Upper lobe of right lung (tissue), 1 donor: ENCODE measurements around the gene TLR2. TPM values are rescaled to one million over a fixed set of nuclear protein-coding genes. Genes with fewer than 3 reads are reported as not detected.
"Not testable (repeated sequence)": the region's sequence is repeated elsewhere in the genome, so short reads cannot be mapped to it uniquely, and the experiment has no call there.

Experiments
- ATAC-seq: fragments of 200-7000 bp; cut with Tn5 transposase; one replicate; pipeline ENCODE4 v1.9.1; 2020; ENCODE audit warnings: mild to moderate bottlenecking, moderate library complexity
- DNase-seq: peaks from one replicate; pipeline ENCODE4 v3.0.0-alpha.2; 2020
- H3K27ac ChIP-seq: fragments of 200-600 bp; one replicate; pipeline ENCODE4 v1.8.0; 2022
- H3K27me3 ChIP-seq: fragments of 200-600 bp; one replicate; pipeline ENCODE4 v1.8.0; 2022; ENCODE audit warnings: mild to moderate bottlenecking
- H3K36me3 ChIP-seq: fragments of 200-600 bp; one replicate; pipeline ENCODE4 v1.8.0; 2022
- H3K4me1 ChIP-seq: fragments of 200-600 bp; one replicate; pipeline ENCODE4 v1.8.0; 2022
- H3K4me3 ChIP-seq: fragments of 200-600 bp; one replicate; pipeline ENCODE4 v1.8.0; 2022; ENCODE audit warnings: mild to moderate bottlenecking
- H3K9me3 ChIP-seq: fragments of 200-600 bp; one replicate; pipeline ENCODE4 v1.8.0; 2022
- intact Hi-C: fragments of 100-400 bp; cut with DNase I; formaldehyde crosslinking; loops from one replicate; pipeline ENCODE4 v1.11.0; 2022
- total RNA-seq: library from RNA; stranded (reverse); fragmentation: NEBNext Ultra II Directional; extraction: Animal tissue kit (Norgen Biotek cat#: 25700); gene quantifications from one replicate; pipeline ENCODE4 v1.2.1, GENCODE V29; 2021
- TF ChIP-seq, protein P1 (sequence below): fragments of 200-600 bp; IDR thresholded peaks from one replicate; pipeline ENCODE4 v1.8.0; 2022; ENCODE audit warnings: antibody characterized with exemption
- donor health status: DM: no; HTN: yes; CAD: no; lungs with severe emphysema.

TLR2 gene
- total RNA-seq, 1 donor from 2014 or later: 94.0 TPM

DNA sequence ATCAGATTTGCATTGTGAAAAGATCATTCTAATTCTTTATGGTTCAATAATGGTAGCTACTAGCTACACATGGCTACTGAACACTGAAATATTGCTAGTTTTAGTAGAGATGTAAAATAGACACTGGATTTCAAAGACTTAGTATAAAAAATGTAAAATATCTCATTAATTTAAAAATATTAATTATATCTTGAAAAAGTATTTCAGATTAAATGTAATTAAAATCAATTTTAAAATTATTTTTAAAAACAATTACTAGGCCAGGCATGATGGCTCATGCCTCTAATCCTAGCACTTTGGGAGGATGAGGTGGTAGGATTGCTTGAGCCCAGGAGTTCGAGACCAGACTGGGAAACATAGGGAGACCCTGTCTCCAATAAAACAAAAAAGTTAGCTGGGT is 20.4 kb upstream of the TLR2 start:
- DNase-seq (no peak), ATAC-seq (no peak)
- intact Hi-C loops: no loop called here
- Histone ChIP-seq H3K36me3 (no peaks in the 10 kb centered on the region), H3K9me3 (no peaks in the 10 kb centered on the region), H3K4me1 (peaks cover 20% of the 10 kb centered on the region), H3K4me3 (no peak overlapping the region), H3K27ac (no peak overlapping the region), H3K27me3 (no peaks in the 10 kb centered on the region)
- TF ChIP-seq, protein P1, sequence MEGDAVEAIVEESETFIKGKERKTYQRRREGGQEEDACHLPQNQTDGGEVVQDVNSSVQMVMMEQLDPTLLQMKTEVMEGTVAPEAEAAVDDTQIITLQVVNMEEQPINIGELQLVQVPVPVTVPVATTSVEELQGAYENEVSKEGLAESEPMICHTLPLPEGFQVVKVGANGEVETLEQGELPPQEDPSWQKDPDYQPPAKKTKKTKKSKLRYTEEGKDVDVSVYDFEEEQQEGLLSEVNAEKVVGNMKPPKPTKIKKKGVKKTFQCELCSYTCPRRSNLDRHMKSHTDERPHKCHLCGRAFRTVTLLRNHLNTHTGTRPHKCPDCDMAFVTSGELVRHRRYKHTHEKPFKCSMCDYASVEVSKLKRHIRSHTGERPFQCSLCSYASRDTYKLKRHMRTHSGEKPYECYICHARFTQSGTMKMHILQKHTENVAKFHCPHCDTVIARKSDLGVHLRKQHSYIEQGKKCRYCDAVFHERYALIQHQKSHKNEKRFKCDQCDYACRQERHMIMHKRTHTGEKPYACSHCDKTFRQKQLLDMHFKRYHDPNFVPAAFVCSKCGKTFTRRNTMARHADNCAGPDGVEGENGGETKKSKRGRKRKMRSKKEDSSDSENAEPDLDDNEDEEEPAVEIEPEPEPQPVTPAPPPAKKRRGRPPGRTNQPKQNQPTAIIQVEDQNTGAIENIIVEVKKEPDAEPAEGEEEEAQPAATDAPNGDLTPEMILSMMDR: no peak

DNA sequence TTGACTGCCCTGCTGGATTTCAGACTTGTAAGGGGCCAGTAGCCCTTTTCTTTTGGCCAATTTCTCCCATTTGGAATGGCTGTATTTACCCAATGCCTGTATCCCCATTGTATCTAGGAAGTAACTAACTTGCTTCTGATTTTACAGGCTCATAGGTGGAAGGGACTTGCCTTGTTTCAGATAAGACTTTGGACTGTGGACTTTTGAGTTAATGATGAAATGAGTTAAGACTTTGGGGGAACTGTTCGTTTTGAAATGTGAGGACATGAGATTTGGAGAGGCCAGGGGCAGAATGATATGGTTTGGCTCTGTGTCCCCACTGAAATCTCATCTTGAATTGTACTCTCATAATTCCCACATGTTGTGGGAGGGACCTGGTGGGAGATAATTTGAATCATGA is 17.6 kb upstream of the TLR2 start:
- H3K27me3 ChIP-seq, H3K4me3 ChIP-seq, intact Hi-C loops, H3K9me3 ChIP-seq, ATAC-seq, H3K36me3 ChIP-seq, H3K27ac ChIP-seq, H3K4me1 ChIP-seq, DNase-seq: not testable (repeated sequence)

DNA sequence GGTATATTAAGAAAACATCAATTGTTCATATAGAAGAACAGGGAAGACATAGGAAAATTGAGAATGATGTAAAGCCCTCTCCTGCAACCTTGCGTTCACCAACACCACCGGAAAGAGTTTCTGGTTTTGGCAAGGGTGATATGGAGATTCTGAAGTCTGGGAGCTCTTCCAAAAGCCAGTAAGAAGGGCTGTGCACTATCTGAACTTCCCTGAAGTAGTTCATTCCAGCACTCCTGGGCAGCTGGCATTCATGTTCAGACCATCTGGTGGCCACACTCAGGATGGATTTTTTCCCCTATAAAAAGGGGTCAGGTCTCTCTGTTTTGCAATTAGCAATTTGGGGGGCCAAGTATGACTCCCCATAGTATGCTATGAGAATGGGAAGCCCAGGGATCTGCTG is 15.4 kb upstream of the TLR2 start:
- intact Hi-C loops: no loop called here
- H3K4me3 ChIP-seq: no peak overlapping the region
- H3K9me3 ChIP-seq: no peaks in the 10 kb centered on the region
- no peak overlapping the region for H3K27ac ChIP-seq
- TF ChIP-seq, protein P1: no peak
- no peak for ATAC-seq
- H3K4me1 ChIP-seq: no peaks in the 10 kb centered on the region
- no peak for DNase-seq
- no peaks in the 10 kb centered on the region for H3K27me3 ChIP-seq
- H3K36me3 ChIP-seq: no peaks in the 10 kb centered on the region

DNA sequence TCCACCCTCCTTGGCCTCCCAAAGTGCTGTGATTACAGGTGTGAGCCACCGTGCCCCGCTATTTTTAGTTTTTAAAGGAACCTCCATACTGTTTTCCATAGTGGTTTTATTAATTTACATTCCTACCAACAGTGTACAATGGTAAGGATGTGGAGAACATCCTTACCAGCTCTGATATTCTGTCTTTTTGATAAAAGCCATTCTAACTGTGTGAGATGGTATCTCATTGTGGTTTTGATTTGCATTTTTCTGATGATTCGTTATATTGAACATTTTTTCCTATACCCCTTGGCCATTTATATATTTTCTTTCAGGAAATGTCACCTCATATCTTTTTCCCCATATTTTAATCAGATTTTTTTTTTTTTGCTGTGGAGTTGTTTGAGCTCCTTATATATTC is 14.2 kb upstream of the TLR2 start:
- intact Hi-C loops: no loop called here

DNA sequence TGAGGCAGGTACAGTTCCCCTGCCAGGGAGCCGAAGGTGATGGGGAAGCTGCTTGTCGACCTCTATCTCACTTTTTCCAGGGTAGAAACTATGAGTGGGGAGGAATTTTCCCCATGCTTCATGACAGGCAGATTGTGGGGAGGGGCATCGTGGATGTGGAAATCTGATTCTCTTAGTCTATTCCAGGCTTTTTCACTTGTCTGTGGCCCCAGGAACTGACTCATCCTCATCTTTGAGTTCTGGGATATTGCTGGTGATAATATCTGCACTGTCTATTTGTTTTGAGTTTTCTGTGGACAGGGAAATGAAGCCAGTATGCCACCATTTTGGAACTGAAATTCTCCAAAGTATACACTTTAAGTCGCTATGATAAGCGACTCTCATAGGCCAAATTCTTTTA is 7.6 kb upstream of the TLR2 start:
- Histone ChIP-seq H3K27ac (no peak overlapping the region), H3K4me1 (no peaks in the 10 kb centered on the region), H3K9me3 (peaks cover 5% of the 10 kb centered on the region), H3K4me3 (no peak overlapping the region), H3K27me3 (no peaks in the 10 kb centered on the region), H3K36me3 (no peaks in the 10 kb centered on the region)
- intact Hi-C loops: no loop called here
- DNase-seq (no peak), ATAC-seq (no peak)
- TF ChIP-seq, protein P1: no peak

More for the DNA sequence above, 14.2 kb upstream of the TLR2 start:
- Histone ChIP-seq H3K27ac (no peak overlapping the region), H3K9me3 (no peaks in the 10 kb centered on the region), H3K36me3 (no peaks in the 10 kb centered on the region), H3K4me3 (no peak overlapping the region), H3K27me3 (no peaks in the 10 kb centered on the region), H3K4me1 (no peaks in the 10 kb centered on the region)
- no peak for ATAC-seq
- TF ChIP-seq, protein P1: no peak
- DNase-seq: no peak

DNA sequence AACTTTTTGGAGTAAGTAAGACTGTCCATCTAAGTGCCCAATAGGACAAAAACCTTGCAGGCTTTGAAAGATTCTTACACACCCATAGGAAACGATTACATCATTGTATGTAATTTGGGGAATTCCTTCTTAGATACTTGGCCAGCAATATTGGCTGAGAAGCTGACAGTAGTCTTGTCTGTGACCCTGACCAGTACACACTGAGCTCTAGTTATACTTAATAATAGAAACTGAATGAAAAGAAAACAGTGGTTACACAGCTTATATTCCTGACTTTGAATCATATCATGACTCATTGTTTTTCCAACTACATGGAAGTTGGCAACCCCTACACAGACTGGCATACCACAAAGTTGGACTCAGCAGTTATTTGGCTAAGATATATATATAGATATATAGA is 7.1 kb upstream of the TLR2 start:
- Histone ChIP-seq H3K36me3 (no peaks in the 10 kb centered on the region), H3K27ac (no peak overlapping the region), H3K9me3 (peaks cover 5% of the 10 kb centered on the region), H3K4me3 (no peak overlapping the region), H3K27me3 (no peaks in the 10 kb centered on the region), H3K4me1 (no peaks in the 10 kb centered on the region)
- DNase-seq (no peak), ATAC-seq (no peak)
- TF ChIP-seq, protein P1: no peak
- intact Hi-C loops: no loop called here
